ENCODE data around the gene LCN6. TPM values are rescaled to one million over a fixed set of nuclear protein-coding genes. Genes with fewer than 3 reads are reported as not detected.

The LCN6 gene
- total RNA-seq, 1 experiment from 2014 or later, result not detected

DNA sequence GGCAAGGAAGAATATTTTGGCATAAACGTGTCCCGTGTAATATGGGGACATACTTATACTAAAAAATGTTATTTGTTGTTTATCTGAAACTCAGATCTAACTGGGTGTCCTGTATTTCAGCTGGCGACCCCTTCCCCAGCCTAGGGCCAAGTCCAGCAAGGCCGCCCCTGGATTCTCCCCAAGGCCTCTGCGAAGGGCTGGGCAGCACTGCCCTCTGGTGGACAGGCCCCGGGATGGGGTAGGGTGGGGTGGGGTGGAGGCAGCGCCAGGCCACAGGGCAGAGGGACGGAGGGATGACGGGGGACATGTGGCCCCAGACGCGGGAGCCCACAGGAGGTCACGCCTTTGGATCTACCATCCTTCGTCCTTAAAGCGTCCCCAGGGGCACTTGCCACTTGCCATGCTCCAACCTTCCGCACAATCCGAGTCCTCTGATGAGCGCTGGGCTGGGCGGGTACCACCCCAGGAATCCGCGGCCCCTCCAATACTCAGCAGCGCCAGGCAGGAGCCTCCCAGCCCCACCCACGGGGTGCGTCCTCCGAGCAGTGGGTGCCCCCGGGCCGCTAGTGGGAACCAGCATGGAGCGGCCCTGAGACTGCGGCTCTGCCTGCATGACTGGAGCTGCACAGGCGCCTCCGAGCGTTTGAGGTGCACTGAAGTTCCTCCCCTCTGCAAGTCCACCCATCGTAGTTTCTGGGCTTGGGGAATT is 54.0 kb downstream of the LCN6 start:
- no peak overlapping the region for H2BK12ac ChIP-seq (ENCODE audit: insufficient read length, low read depth, low read length)
- H2BK120ac ChIP-seq (ENCODE audit: low read depth, low read length, poor library complexity, severe bottlenecking), result no peak overlapping the region
- no peak overlapping the region for H3K9ac ChIP-seq (ENCODE audit: extremely low read depth, insufficient read length, low read length)
- no peak overlapping the region for H4K5ac ChIP-seq (ENCODE audit: insufficient read length, low read depth, low read length)
- no peak overlapping the region for H3K56ac ChIP-seq (ENCODE audit: insufficient read length, low read depth, low read length)
- no peak overlapping the region for H2AK5ac ChIP-seq (ENCODE audit: insufficient read length, low read length)
- Mint-ChIP-seq H3K27ac (no peak overlapping the region), H3K4me1 (peaks cover 0 to 23% of the 10 kb centered on the region in 2 experiments; a peak in 2 of 4 replicates), H3K36me3 (ENCODE audit: insufficient read depth in 1 of 3, low read depth in 3 of 3) (no peaks in the 10 kb centered on the region), H3K9me3 (no peaks in the 10 kb centered on the region; a peak in 1 of 5 replicates), H3K27me3 (ENCODE audit: low read depth) (peaks cover 20% of the 10 kb centered on the region), H3K4me3 (no peak overlapping the region)
- H2BK5ac ChIP-seq (ENCODE audit: insufficient read length, low read length), result no peak overlapping the region
- H4K91ac ChIP-seq (ENCODE audit: insufficient read length, low read depth, low read length), result no peak overlapping the region
- H4K20me1 ChIP-seq (ENCODE audit: control insufficient read depth, insufficient read depth, insufficient read length), result no peaks in the 10 kb centered on the region
- H3K9me3 ChIP-seq (ENCODE audit: control insufficient read depth, low read depth, low read length), result no peaks in the 10 kb centered on the region
- no peak overlapping the region for H2AFZ ChIP-seq (ENCODE audit: low read length)
- H3K23me2 ChIP-seq (ENCODE audit: insufficient read length, low read depth, low read length, poor library complexity, severe bottlenecking), result no peaks in the 10 kb centered on the region
- H3K4me2 ChIP-seq (ENCODE audit: insufficient read depth, insufficient read length, low read length), result no peak overlapping the region
- WGBS (ENCODE audit: extremely low coverage, insufficient read length, low lambda C conversion rate), result no CpG with 5 or more reads among the region's 32 CpGs
- no peak overlapping the region for H4K8ac ChIP-seq (replicated peaks; ENCODE audit: insufficient read length, low read depth, low read length)
- no peak overlapping the region for H3K14ac ChIP-seq (ENCODE audit: insufficient read depth, low read length)
- peak; percentile 81 for DNase-seq
- no peak overlapping the region for H2BK20ac ChIP-seq (ENCODE audit: low read depth, low read length, poor library complexity, severe bottlenecking)
- no peak overlapping the region for H3K18ac ChIP-seq (ENCODE audit: insufficient read length, low read depth, low read length)
- no peak overlapping the region for H3K23ac ChIP-seq (ENCODE audit: insufficient read length, low read depth, low read length)
- no peak overlapping the region for H3T11ph ChIP-seq (ENCODE audit: low read length)
- TF ChIP-seq, protein P1, sequence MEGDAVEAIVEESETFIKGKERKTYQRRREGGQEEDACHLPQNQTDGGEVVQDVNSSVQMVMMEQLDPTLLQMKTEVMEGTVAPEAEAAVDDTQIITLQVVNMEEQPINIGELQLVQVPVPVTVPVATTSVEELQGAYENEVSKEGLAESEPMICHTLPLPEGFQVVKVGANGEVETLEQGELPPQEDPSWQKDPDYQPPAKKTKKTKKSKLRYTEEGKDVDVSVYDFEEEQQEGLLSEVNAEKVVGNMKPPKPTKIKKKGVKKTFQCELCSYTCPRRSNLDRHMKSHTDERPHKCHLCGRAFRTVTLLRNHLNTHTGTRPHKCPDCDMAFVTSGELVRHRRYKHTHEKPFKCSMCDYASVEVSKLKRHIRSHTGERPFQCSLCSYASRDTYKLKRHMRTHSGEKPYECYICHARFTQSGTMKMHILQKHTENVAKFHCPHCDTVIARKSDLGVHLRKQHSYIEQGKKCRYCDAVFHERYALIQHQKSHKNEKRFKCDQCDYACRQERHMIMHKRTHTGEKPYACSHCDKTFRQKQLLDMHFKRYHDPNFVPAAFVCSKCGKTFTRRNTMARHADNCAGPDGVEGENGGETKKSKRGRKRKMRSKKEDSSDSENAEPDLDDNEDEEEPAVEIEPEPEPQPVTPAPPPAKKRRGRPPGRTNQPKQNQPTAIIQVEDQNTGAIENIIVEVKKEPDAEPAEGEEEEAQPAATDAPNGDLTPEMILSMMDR (conservative IDR thresholded peaks at IDR 0.05), result peak; percentile 83
- no peak overlapping the region for H2BK15ac ChIP-seq (ENCODE audit: low read depth, low read length)
- H3K79me1 ChIP-seq (ENCODE audit: insufficient read depth, low read depth, low read length, poor library complexity, severe bottlenecking), result no peaks in the 10 kb centered on the region
- no peaks in the 10 kb centered on the region for H3K4me1 ChIP-seq (ENCODE audit: insufficient read depth, low read length)
- H3K27ac ChIP-seq (ENCODE audit: insufficient read length, low read depth, low read length), result no peak overlapping the region
- no peaks in the 10 kb centered on the region for H3K79me2 ChIP-seq (ENCODE audit: insufficient read depth, low read length)
- no peaks in the 10 kb centered on the region for H3K27me3 ChIP-seq (ENCODE audit: insufficient read depth, low read length)
- no peak overlapping the region for H3K4ac ChIP-seq (ENCODE audit: low read depth, low read length)

Small RNA genes lying within 50 kb of the gene (microRNA-seq; reads per million reads assigned to microRNA genes)
- gene MIR6722 (ENCODE audit: borderline microRNAs expressed), result not detected

Other genes starting within 250 kb of the LCN6 start
- gene NOTCH1, start 202.5 kb downstream of the LCN6 start, total RNA-seq (2021), result 63.7 and 71.6 TPM in 2 replicates
- gene EGFL7, start 85.6 kb downstream of the LCN6 start, total RNA-seq (2021), result 37.7 and 38.0 TPM in 2 replicates
- 28.3 and 29.7 TPM in 2 replicates for gene AGPAT2, start 61.1 kb downstream of the LCN6 start, total RNA-seq (2021)
- 38.2 and 40.3 TPM in 2 replicates for gene DIPK1B, start 36.0 kb downstream of the LCN6 start, total RNA-seq (2021)
- 0.75 and 1.5 TPM in 2 replicates for gene LCN10, start 5.6 kb downstream of the LCN6 start, total RNA-seq (2021)
- gene LCN8, start 9.7 kb upstream of the LCN6 start, total RNA-seq (2021), result not detected in 2 replicates
- gene LCN15, start 16.0 kb upstream of the LCN6 start, total RNA-seq (2021), result 0.61 TPM in 1 of 2 replicates, not detected in the other
- 55.2 and 58.9 TPM in 2 replicates for gene TMEM141, start 42.8 kb upstream of the LCN6 start, total RNA-seq (2021)
- gene CCDC183, start 47.8 kb upstream of the LCN6 start, total RNA-seq (2021), result 0.59 and 1.1 TPM in 2 replicates
- 108 and 114 TPM in 2 replicates for gene RABL6, start 59.4 kb upstream of the LCN6 start, total RNA-seq (2021)
- 1.8 and 2.3 TPM in 2 replicates for gene AJM1, start 94.0 kb upstream of the LCN6 start, total RNA-seq (2021)
- gene PHPT1, start 100.9 kb upstream of the LCN6 start, total RNA-seq (2021), result 161 and 175 TPM in 2 replicates
- 6.9 and 9.2 TPM in 2 replicates for gene MAMDC4, start 103.8 kb upstream of the LCN6 start, total RNA-seq (2021)
- 318 and 328 TPM in 2 replicates for gene EDF1, start 117.8 kb upstream of the LCN6 start, total RNA-seq (2021)
- 48.8 and 49.2 TPM in 2 replicates for gene TRAF2, start 138.0 kb upstream of the LCN6 start, total RNA-seq (2021)
- 62.2 and 65.0 TPM in 2 replicates for gene FBXW5, start 196.2 kb upstream of the LCN6 start, total RNA-seq (2021)
- gene C8G, start 196.7 kb upstream of the LCN6 start, total RNA-seq (2021), result 0.96 and 1.3 TPM in 2 replicates
- gene LCN12, start 203.7 kb upstream of the LCN6 start, total RNA-seq (2021), result 2.1 and 4.5 TPM in 2 replicates
- gene PTGDS, start 229.0 kb upstream of the LCN6 start, total RNA-seq (2021), result 3.6 and 4.8 TPM in 2 replicates
- 0.18 and 0.20 TPM in 2 replicates for gene LCNL1, start 234.5 kb upstream of the LCN6 start, total RNA-seq (2021)
- gene PAXX, start 243.9 kb upstream of the LCN6 start, total RNA-seq (2021), result 46.8 and 51.2 TPM in 2 replicates
- gene CLIC3, start 248.0 kb upstream of the LCN6 start, total RNA-seq (2021), result 0.29 and 0.31 TPM in 2 replicates